Sciatic nerve (tissue), 2 donors: Measurements from ENCODE around the gene ATF6. TPM values are rescaled to one million over a fixed set of nuclear protein-coding genes. Genes with fewer than 3 reads are reported as not detected.
"Not testable (repeated sequence)": the region's sequence is repeated elsewhere in the genome, so short reads cannot be mapped to it uniquely, and the experiment has no call there.

Source experiments
- ATAC-seq: fragments of 200-7000 bp; cut with Tn5 transposase; one replicate; pipeline ENCODE4 v1.9.1; 2020; ENCODE audit warnings: mild to moderate bottlenecking, moderate library complexity
- DNase-seq: peaks from one replicate; pipeline ENCODE4 v3.0.0-alpha.2; 2020; ENCODE audit warnings: low spot score
- intact Hi-C: fragments of 100-400 bp; cut with DNase I; formaldehyde crosslinking; loops from one replicate; pipeline ENCODE4 v1.14.2; 2022
- total RNA-seq: library from RNA; stranded (reverse); fragmentation: NEBNext Ultra II Directional; extraction: Animal tissue kit (Norgen Biotek cat#: 25700); gene quantifications from one replicate; pipeline ENCODE4 v1.2.1, GENCODE V29; 2021
- donor health status: DM: no; HTN: no; CAD: no.
- donor health status: DM: no; HTN: no; CAD: no.

ATF6 gene
- total RNA-seq = 29.1 TPM

GRCh38 chr1:161766102-161766981 is at the start of gene ATF6:
ATF6 (plus strand) TSS chr1:161766320; CDS start chr1:161766361, 41 bp downstream.
- intact Hi-C loops = no loop called here
- ATAC-seq = peak; percentile 95
- DNase-seq = peak; percentile 92

GRCh38 chr1:161718559-161719324 is 47.4 kb upstream of the ATF6 start:
- ATAC-seq (no peak), DNase-seq (no peak)
- intact Hi-C loops = no loop called here

- ATAC-seq = no peak
- DNase-seq = no peak
- intact Hi-C loops = no loop called here
These were observed 46.9 kb upstream of the ATF6 start for GRCh38 chr1:161719325-161719611.

GRCh38 chr1:161720422-161720821 is 45.7 kb upstream of the ATF6 start:
- DNase-seq (no peak), ATAC-seq (no peak)
- intact Hi-C loops = no loop called here

GRCh38 chr1:161720956-161721737 is 45.0 kb upstream of the ATF6 start, which contains the start of gene FCRLB:
FCRLB (plus strand) TSS chr1:161721544; CDS start chr1:161722673, 1,129 bp downstream.
- intact Hi-C loops = no loop called here
- ATAC-seq (no peak), DNase-seq (no peak)

- ATAC-seq (no peak), DNase-seq (no peak)
- intact Hi-C loops = no loop called here
These were observed 44.3 kb upstream of the ATF6 start for GRCh38 chr1:161721738-161722343.

- intact Hi-C loops = no loop called here
- ATAC-seq (no peak), DNase-seq (no peak)
These were observed 43.7 kb upstream of the ATF6 start for GRCh38 chr1:161722406-161722805.

- no peak for DNase-seq
- no peak for ATAC-seq
- intact Hi-C loops = no loop called here
These were observed 42.5 kb upstream of the ATF6 start for GRCh38 chr1:161723459-161724141.

- intact Hi-C loops, ATAC-seq, DNase-seq: not testable (repeated sequence)
These were observed 40.7 kb upstream of the ATF6 start for GRCh38 chr1:161725258-161725907.

- DNase-seq = peak; percentile 73
- ATAC-seq = peak; percentile 41
- intact Hi-C loops = no loop called here
These were observed 40.1 kb upstream of the ATF6 start for GRCh38 chr1:161725908-161726472.

- intact Hi-C loops = no loop called here
- DNase-seq (peak; percentile 94), ATAC-seq (peak; percentile 96)
These were observed 39.5 kb upstream of the ATF6 start for GRCh38 chr1:161726473-161727255.

- intact Hi-C loops = no loop called here
- ATAC-seq (peak; percentile 14), DNase-seq (no peak)
These were observed 38.7 kb upstream of the ATF6 start for GRCh38 chr1:161727256-161727924.

- intact Hi-C loops = no loop called here
These were observed 37.5 kb upstream of the ATF6 start for GRCh38 chr1:161728376-161729226.

GRCh38 chr1:161730050-161730564 is 36.0 kb upstream of the ATF6 start:
- no peak for DNase-seq
- intact Hi-C loops = no loop called here
- no peak for ATAC-seq

More at GRCh38 chr1:161728376-161729226, 37.5 kb upstream of the ATF6 start:
- ATAC-seq = no peak
- DNase-seq = no peak

GRCh38 chr1:161731241-161731640 is 34.9 kb upstream of the ATF6 start:
- intact Hi-C loops = no loop called here
- DNase-seq (no peak), ATAC-seq (no peak)
